GM13977 (cell line): Measurements from ENCODE around the gene LHX1.

Source experiments
- DNase-seq: peaks from one replicate; pipeline ENCODE4 v3.0.0; 2012; ENCODE audit warnings: low spot score
- CTCF ChIP-seq: IDR thresholded peaks from 2 replicates; pipeline ENCODE4 v1.5.1; 2012; ENCODE audit warnings: mild to moderate bottlenecking, control low read depth; ENCODE audit not compliant: insufficient read depth; ENCODE audit errors: extremely low read depth, missing control alignments
- in situ Hi-C: fragments of 300-500 bp; cut with MboI; formaldehyde crosslinking; loops from one replicate; pipeline ENCODE4 v1.12.0; 2022; ENCODE audit warnings: low sequenced_read_pairs, low pct_unique_long_range_greater_than_20kb, mixed read lengths, inconsistent platforms; ENCODE audit not compliant: unreplicated experiment

LHX1 gene

DNA sequence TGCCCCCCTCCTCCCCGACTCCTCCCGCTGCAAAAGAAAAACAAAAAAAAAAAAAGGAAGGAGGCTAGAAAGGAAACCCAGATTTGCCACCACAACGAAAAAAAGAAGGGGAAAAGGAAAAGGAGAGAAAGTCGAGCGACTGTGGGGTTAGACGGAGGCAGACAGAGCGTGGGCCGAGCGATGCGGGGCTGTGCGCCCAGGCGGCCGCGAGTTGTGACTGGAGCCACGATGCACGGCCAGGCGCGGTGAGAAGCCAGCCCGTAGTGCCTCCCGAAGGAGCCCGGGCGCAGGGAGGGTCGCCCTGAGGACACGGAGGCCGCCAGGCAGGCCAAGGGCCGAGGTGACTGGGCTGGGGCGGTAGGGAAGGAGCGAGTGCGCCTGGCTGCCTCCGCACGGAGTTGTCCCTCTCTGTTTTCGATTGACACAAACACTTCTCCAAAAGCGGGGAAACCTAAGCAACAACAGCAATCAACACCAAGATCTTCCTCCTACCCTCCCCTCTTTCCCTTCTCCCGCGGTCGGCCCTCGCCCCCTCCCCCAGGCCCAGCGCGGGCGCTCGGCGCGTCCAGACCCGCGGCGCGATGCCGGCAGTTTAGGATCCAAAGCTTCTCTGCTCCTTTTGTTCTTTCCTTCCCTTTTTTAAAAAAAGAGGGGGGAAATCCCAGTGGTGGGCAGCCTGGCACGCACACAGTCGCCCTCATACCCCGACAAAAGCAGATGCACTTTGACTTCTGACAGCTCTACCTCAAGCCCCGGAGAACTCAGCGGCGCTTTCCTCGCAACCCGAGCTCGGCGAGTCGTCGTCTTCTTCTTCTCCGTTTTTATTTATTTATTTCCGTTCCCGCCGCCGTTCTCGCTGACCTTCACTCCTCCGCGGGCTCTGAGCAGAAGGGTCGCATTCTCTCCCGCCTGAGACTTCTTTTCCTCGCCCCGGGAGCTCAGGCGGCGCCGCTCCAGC lies at the start of gene LHX1:
Gene LHX1, plus strand, starts transcription at position 475 of the 958 bp plus-strand sequence. CDS start 723 bp downstream, outside the sequence.
- TF ChIP-seq CTCF, result no peak
- DNase-seq, result peak; percentile 50
- in situ Hi-C loops, result no loop called here

- in situ Hi-C loops, result no loop called here
- DNase-seq, result no peak
- no peak for TF ChIP-seq CTCF
Observed at GRCh38 chr17:36888236-36888951, 48.9 kb upstream of the LHX1 start.

DNA sequence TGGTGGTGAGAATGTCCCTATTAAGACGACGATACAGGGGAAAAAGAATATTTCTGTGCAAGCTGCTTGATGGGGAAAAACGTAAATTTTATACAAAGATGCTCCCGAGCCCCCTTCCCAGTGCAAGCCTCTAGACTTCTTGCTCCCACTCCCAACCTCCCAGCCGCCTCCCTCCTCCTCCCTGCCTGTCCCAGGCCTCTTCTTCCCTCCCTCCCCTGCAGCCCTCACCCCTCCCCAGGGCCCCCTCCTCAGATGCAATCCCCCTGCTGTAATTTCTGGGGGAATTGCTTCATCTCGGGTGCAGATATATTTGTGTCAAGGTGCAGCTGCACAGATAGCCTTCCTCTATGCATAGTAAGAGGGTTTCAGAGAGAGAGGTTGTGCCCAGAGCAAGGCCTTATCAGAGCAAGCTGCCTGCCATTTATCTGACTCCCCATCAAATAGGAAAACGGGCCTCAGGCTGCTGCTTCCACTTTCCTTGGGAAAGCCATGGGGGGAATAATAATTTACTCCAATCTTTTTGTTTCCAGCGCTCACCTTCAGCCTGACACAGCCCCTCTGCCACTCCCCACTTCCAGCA lies 47.4 kb upstream of the LHX1 start:
- in situ Hi-C loops, result no loop called here
- DNase-seq, result no peak
- TF ChIP-seq CTCF, result no peak

DNA sequence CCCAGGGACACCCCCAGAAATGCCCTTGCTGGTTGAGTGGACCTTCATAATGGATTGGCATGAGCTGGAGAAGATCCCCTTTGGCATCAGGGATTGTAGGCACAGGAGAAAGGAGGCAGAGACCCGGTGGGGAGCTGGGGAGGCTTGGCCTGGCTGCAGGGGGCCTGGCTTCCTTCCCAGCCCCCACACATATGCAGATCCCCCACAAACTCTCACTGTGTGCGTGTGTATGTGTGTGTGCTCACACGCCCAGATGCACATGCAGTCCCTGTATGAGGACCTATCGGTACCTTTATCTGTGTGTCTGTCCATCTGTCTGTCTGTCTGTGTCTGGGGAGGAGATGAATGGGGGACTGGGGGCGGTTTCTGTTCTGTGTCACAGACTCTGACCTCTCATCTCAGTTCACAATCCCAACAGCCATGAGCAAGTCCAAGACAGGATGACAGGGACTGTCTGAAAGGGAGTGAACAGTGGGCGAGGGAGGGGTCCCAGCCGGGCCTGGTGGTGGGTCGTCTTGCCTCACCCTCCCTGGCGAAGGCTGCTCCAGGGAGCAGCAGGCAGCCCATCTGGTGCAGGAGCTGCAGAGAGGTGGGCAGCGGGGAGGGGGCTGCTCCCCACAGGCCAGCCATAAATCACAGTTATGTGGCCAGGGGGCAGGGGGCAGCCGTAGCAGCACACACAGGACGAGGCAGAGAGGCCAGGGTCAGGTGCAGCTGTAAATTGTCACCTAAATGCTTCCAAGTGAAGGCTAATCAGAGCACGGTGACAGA lies 46.7 kb upstream of the LHX1 start:
- TF ChIP-seq CTCF, result no peak
- in situ Hi-C loops, result no loop called here
- no peak for DNase-seq

DNA sequence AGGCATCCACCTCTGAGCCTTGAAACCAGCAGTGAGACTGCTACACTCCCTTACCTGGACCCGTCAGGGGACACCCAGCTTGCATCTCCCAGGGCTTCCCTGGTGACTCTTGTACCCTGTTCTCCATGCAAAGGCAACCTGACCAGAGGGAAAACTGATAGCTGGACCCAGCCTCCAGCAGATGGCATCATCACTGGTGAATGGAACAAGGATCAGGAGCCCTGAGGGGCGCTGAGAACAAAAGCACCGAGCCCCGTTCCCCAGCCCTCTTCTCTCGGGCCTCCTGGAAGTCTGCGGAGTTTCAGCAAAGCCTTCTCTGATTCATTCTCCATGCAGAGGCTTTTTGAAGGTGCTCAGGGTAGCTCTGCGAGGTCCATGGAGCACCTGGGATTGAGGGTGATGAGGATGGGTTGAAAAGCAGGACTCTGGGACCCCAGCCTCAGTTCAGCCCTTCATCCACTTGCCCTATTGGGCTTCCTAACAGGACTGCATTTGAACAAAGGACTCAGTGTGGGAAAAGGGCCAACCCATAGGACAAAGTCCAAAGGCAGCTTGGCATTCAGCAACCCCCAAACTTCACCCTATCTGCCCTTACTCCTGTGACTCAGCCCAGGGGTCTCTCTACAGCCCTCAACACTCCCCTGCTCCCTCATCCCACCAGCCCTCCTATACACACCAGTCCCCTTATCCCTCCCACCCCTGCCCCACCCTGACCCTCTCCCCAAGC lies 45.0 kb upstream of the LHX1 start:
- no peak for TF ChIP-seq CTCF
- DNase-seq, result no peak
- in situ Hi-C loops, result no loop called here
